HepG2 (cell line): ENCODE measurements around the gene PPARA. TPM values are rescaled to one million over a fixed set of nuclear protein-coding genes. Genes with fewer than 3 reads are reported as not detected.

Source experiments
- DNMT1 ChIP-seq: sonication (generic); formaldehyde crosslinking; IDR thresholded peaks from 2 replicates; pipeline ENCODE4 v1.5.1; 2020; ENCODE audit warnings: mild to moderate bottlenecking, missing genetic modification reagents
- DPF2 ChIP-seq: sonication (generic); formaldehyde crosslinking; IDR thresholded peaks from 2 replicates; pipeline ENCODE4 v1.4.0; 2020; ENCODE audit warnings: mild to moderate bottlenecking, low read depth, missing genetic modification reagents, borderline replicate concordance
- RFX5 ChIP-seq: IDR thresholded peaks from 2 replicates; pipeline ENCODE4 v1.6.1; 2011; ENCODE audit warnings: low read depth, low read length, improper control_type of control experiment
- ZBTB40 ChIP-seq, 2 experiments: fragments of 450-650 bp in 1 of 2; sonication (generic) in 1 of 2; formaldehyde crosslinking in 1 of 2; IDR thresholded peaks; 2 replicates each; pipeline versions ENCODE4 v1.6.1 to v1.8.0; 2016 to 2022; ENCODE audit warnings: antibody characterized with exemption in 1 of 2, mild to moderate bottlenecking in 1 of 2, missing genetic modification reagents in 1 of 2
- ZBTB46 ChIP-seq: sonication (generic); formaldehyde crosslinking; IDR thresholded peaks from 2 replicates; pipeline ENCODE4 v1.4.0; 2020; ENCODE audit warnings: mild to moderate bottlenecking, missing genetic modification reagents, borderline replicate concordance
- ZC3H4 ChIP-seq: sonication (generic); formaldehyde crosslinking; IDR thresholded peaks from 2 replicates; pipeline ENCODE4 v1.4.0; 2020; ENCODE audit warnings: missing genetic modification reagents, borderline replicate concordance
- ZNF281 ChIP-seq: sonication (generic); formaldehyde crosslinking; IDR thresholded peaks from 2 replicates; pipeline ENCODE4 v1.4.0; 2020; ENCODE audit warnings: missing genetic modification reagents, borderline replicate concordance
- ZNF660 ChIP-seq: sonication (generic); formaldehyde crosslinking; IDR thresholded peaks from 2 replicates; pipeline ENCODE4 v1.5.1; 2020; ENCODE audit warnings: mild to moderate bottlenecking, low read depth, missing genetic modification reagents, borderline replicate concordance
- ZNF710 ChIP-seq: sonication (generic); formaldehyde crosslinking; IDR thresholded peaks from 2 replicates; pipeline ENCODE4 v1.5.0; 2020; ENCODE audit warnings: mild to moderate bottlenecking, missing genetic modification reagents, borderline replicate concordance
- ZNF773 ChIP-seq: sonication (generic); formaldehyde crosslinking; IDR thresholded peaks from 2 replicates; pipeline ENCODE4 v1.4.0; 2020; ENCODE audit warnings: missing genetic modification reagents, borderline replicate concordance
- ZSCAN29 ChIP-seq: sonication (generic); formaldehyde crosslinking; conservative IDR thresholded peaks from 2 replicates; pipeline ENCODE4 v1.4.0; 2020; ENCODE audit warnings: mild to moderate bottlenecking, missing genetic modification reagents
- polyA plus RNA-seq, 8 experiments: library from polyadenylated mRNA; depleted of rRNA in 3 of 8; stranded (reverse) in 7 of 8; unstranded in 1 of 8; fragments of >200 nt; fragmentation: Illumina TruSeq in 4 of 8; extraction: Trizol in 4 of 8; gene quantifications; 2 replicates each; pipeline versions ENCODE4 v1.2.1 to v1.2.3, GENCODE V29; 2011 to 2016; ENCODE audit warnings: low read depth in 4 of 8, missing spikeins in 1 of 8, mixed read lengths in 1 of 8; ENCODE audit not compliant: insufficient read depth in 1 of 8
- total RNA-seq, 5 experiments: library from RNA; depleted of rRNA; stranded (reverse); fragments of >200 nt; fragmentation: Illumina TruSeq; extraction: Trizol; gene quantifications; 2 replicates each; pipeline ENCODE4 v1.2.3, GENCODE V29; 2016; ENCODE audit warnings: low read depth in 1 of 5

Gene PPARA
- total and polyA plus RNA-seq, 2 of the 13 experiments (the other 11 are each of a cell fraction or from before 2014, with no cell fraction given) = 18.2 to 24.7 TPM

- TF ChIP-seq ZC3H4 (no peak), ZSCAN29 (CRISPR knock-in tag) (peak; percentile 51; the same call in 1 of the 2 replicates), ZBTB40 (IDR thresholded peaks at IDR 0.05) (no peak), ZBTB40 (CRISPR knock-in tag; IDR thresholded peaks at IDR 0.05) (peak; percentile 33; the same call in 1 of the 2 replicates), DNMT1 (CRISPR knock-in tag) (no peak), ZNF710 (no peak), ZNF660 (CRISPR knock-in tag) (no peak), DPF2 (CRISPR knock-in tag) (0 out of 2 replicates have a peak, but pooled peaks have one; percentile 60), RFX5 (no peak), ZNF773 (CRISPR knock-in tag) (no peak), ZNF281 (CRISPR knock-in tag) (peak; percentile 42; the same call in 1 of the 2 replicates), ZBTB46 (CRISPR knock-in tag) (no peak)
These were observed 17.3 kb upstream of the PPARA start (continued) for GRCh38 chr22:46132830-46133587.
